Kidney (tissue), 22 donors: ENCODE results near the gene C2orf49. TPM values are rescaled to one million over a fixed set of nuclear protein-coding genes. Genes with fewer than 3 reads are reported as not detected.
A peak's percentile ranks its signal among the peaks of the same experiment; 100 is the strongest.

Experiments used
- DNase-seq, 5 donors: peaks; one replicate each; pipeline ENCODE4 v3.0.0-alpha.2; 2013 to 2020
- FAIRE-seq: peaks from 2 replicates; lab custom pipeline; 2012; peaks lifted over from hg19 to GRCh38; lab: Jason Lieb, UNC
- H3K27ac ChIP-seq, 2 donors: one replicate each; pipeline ENCODE4 v1.7.0; 2013; ENCODE audit warnings: low read depth in 2 of 2, low read length in 2 of 2, inconsistent platforms in 1 of 2
- H3K27me3 ChIP-seq: one replicate; pipeline ENCODE4 v1.7.1; 2013; ENCODE audit warnings: low read length, inconsistent platforms; ENCODE audit not compliant: control insufficient read depth, insufficient read depth
- H3K36me3 ChIP-seq, 3 donors: one replicate each; pipeline versions ENCODE4 v1.7.0 to v1.7.1; 2013; ENCODE audit warnings: low read length in 3 of 3, control low read depth in 1 of 3, inconsistent platforms in 1 of 3; ENCODE audit not compliant: insufficient read depth in 3 of 3, control insufficient read depth in 2 of 3
- H3K4me1 ChIP-seq, 3 donors: one replicate each; pipeline versions ENCODE4 v1.7.0 to v1.7.1; 2013; ENCODE audit warnings: low read length in 3 of 3, inconsistent platforms in 1 of 3, low read depth in 1 of 3; ENCODE audit not compliant: control insufficient read depth in 2 of 3, insufficient read depth in 2 of 3
- H3K4me3 ChIP-seq, 3 donors: one replicate each; pipeline versions ENCODE4 v1.7.0 to v1.8.1; 2013; ENCODE audit warnings: low read length in 3 of 3, control low read depth in 1 of 3, inconsistent platforms in 1 of 3
- H3K9ac ChIP-seq, 3 donors: one replicate each; pipeline versions ENCODE4 v1.7.0 to v1.7.1; 2013; ENCODE audit warnings: low read length in 3 of 3, control low read depth in 1 of 3, inconsistent platforms in 1 of 3
- H3K9me3 ChIP-seq, 3 donors: one replicate each; pipeline versions ENCODE4 v1.7.0 to v1.7.1; 2013; ENCODE audit warnings: low read length in 3 of 3, control low read depth in 1 of 3, inconsistent platforms in 1 of 3; ENCODE audit not compliant: control insufficient read depth in 2 of 3, insufficient read depth in 1 of 3
- intact Hi-C: fragments of 100-400 bp; cut with DNase I; formaldehyde crosslinking; loops from one replicate; pipeline ENCODE4 v1.11.1; 2022
- long read RNA-seq, 10 donors: library from polyadenylated mRNA in 1 of 10; unstranded in 1 of 10; transcript quantifications; one replicate each; pipeline ENCODE4 v2.0.0 and lab custom pipeline, GENCODE V29; 2021 to 2026
- polyA plus RNA-seq: library from polyadenylated mRNA; stranded (reverse); fragments of 350-450 nt; fragmentation: Illumina TruSeq; extraction: RNeasy Lipid Tissue Mini Kit (QIAGEN cat#74804); gene quantifications from one replicate; pipeline ENCODE4 v1.2.3, GENCODE V29; 2014; ENCODE audit warnings: low read depth, low replicate concordance; ENCODE audit not compliant: insufficient read depth
- total RNA-seq: library from RNA; stranded (reverse); fragmentation: NEBNext Ultra II Directional; extraction: Animal tissue kit (Norgen Biotek cat#: 25700); gene quantifications from one replicate; pipeline ENCODE4 v1.2.1, GENCODE V29; 2021
- TF ChIP-seq, protein P1 (sequence below): IDR thresholded peaks from 3 replicates; pipeline ENCODE4 v1.5.1; 2012; ENCODE audit warnings: mild to moderate bottlenecking, moderate library complexity, borderline replicate concordance; ENCODE audit not compliant: insufficient read depth; ENCODE audit errors: extremely low read depth
- donor health status: control.
- donor health status: control.
- donor health status: control.
- donor health status: control.
- donor health status: control.
- donor health status: DM: yes; HTN: yes; CAD: no.
- donor health status: Normal renal cell carcinoma (clear cell type).

Gene C2orf49
- total RNA-seq (15.0 TPM), polyA plus RNA-seq (6.8 TPM)
- long read RNA-seq, donor 1, full-length matches to known transcripts: 12 of 12 reads
- long read RNA-seq, donor 1, partial matches to known transcripts: 0 of 12 reads
- long read RNA-seq, donor 1, other reads (novel, unspliced or antisense): 0 of 12 reads
- long read RNA-seq, donor 2, full-length matches to known transcripts: 4 of 26 reads
- long read RNA-seq, donor 2, partial matches to known transcripts: 22 of 26 reads
- long read RNA-seq, donor 2, other reads (novel, unspliced or antisense): 0 of 26 reads
- long read RNA-seq, donor 3, full-length matches to known transcripts: 13 of 23 reads
- long read RNA-seq, donor 3, partial matches to known transcripts: 10 of 23 reads
- long read RNA-seq, donor 3, other reads (novel, unspliced or antisense): 0 of 23 reads
- long read RNA-seq, donor 4, full-length matches to known transcripts: 10 of 10 reads
- long read RNA-seq, donor 4, partial matches to known transcripts: 0 of 10 reads
- long read RNA-seq, donor 4, other reads (novel, unspliced or antisense): 0 of 10 reads
- long read RNA-seq, donor 5: 0 reads
- long read RNA-seq, donor 6, full-length matches to known transcripts: 2 of 2 reads
- long read RNA-seq, donor 6, partial matches to known transcripts: 0 of 2 reads
- long read RNA-seq, donor 6, other reads (novel, unspliced or antisense): 0 of 2 reads
- long read RNA-seq, donor 7, full-length matches to known transcripts: 9 of 14 reads
- long read RNA-seq, donor 7, partial matches to known transcripts: 3 of 14 reads
- long read RNA-seq, donor 7, other reads (novel, unspliced or antisense): 2 of 14 reads
- long read RNA-seq, donor 8, full-length matches to known transcripts: 4 of 4 reads
- long read RNA-seq, donor 8, partial matches to known transcripts: 0 of 4 reads
- long read RNA-seq, donor 8, other reads (novel, unspliced or antisense): 0 of 4 reads
- long read RNA-seq, donor 9, full-length matches to known transcripts: 5 of 5 reads
- long read RNA-seq, donor 9, partial matches to known transcripts: 0 of 5 reads
- long read RNA-seq, donor 9, other reads (novel, unspliced or antisense): 0 of 5 reads
- long read RNA-seq, donor 10, full-length matches to known transcripts: 12 of 12 reads
- long read RNA-seq, donor 10, partial matches to known transcripts: 0 of 12 reads
- long read RNA-seq, donor 10, other reads (novel, unspliced or antisense): 0 of 12 reads

DNA sequence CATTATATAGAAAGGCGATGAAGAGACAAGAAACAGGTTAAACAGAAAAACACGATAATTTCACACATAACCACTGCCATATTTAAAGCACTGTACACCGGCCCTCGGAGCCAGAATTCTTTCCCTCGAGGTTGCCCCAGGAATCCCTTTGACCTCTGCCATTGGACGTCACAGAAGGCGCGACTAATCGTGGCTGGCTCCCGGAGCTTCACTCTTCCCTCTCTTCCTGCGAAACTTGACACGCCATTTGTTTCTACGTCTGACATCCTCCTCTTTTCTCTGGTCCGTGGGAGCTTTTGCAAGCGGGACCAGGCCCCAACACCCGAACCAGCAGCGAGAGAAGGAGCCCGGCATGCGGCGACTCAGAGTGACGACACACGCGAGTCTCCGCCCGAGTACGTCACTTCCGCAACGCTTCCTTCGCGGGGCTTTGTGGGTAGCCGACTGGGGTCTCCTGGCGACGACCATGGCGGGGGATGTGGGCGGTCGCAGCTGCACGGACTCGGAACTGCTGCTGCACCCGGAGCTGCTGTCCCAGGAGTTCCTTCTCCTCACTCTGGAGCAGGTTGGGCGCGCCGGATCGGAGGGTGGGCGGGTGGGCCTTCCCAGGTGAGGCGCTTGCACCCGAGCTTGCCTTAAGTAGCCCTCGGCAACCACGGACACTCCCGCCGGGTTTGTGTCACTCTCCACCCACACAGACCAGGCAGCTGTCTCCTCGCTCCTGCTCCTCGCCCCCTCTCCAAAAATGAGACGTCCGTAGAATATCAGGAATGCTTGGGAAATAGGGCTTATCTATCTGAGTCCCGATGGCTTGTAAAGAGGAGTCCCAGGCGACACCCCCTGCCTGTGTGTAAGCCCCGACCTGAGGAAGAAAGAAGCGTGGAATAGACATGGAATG is at the start of gene C2orf49:
TSS of gene C2orf49 (plus strand) at position 419 of the 898 bp plus-strand sequence. CDS start at position 467, 48 bp downstream.
- H3K27me3 ChIP-seq: no peaks in the 10 kb centered on the region
- FAIRE-seq: no peak
- H3K9me3 ChIP-seq: no peaks in the 10 kb centered on the region
- H3K36me3 ChIP-seq: peaks cover 2 to 15% (median 14%) of the 10 kb centered on the region in 3 donors
- H3K27ac ChIP-seq: peak within 1 kb of the TSS; percentile 97
- peak within 1 kb of the TSS; percentile 81 to 94 (median 85) for H3K9ac ChIP-seq
- peak; percentile 94 to 98 (median 96) for DNase-seq
- TF ChIP-seq, protein P1, sequence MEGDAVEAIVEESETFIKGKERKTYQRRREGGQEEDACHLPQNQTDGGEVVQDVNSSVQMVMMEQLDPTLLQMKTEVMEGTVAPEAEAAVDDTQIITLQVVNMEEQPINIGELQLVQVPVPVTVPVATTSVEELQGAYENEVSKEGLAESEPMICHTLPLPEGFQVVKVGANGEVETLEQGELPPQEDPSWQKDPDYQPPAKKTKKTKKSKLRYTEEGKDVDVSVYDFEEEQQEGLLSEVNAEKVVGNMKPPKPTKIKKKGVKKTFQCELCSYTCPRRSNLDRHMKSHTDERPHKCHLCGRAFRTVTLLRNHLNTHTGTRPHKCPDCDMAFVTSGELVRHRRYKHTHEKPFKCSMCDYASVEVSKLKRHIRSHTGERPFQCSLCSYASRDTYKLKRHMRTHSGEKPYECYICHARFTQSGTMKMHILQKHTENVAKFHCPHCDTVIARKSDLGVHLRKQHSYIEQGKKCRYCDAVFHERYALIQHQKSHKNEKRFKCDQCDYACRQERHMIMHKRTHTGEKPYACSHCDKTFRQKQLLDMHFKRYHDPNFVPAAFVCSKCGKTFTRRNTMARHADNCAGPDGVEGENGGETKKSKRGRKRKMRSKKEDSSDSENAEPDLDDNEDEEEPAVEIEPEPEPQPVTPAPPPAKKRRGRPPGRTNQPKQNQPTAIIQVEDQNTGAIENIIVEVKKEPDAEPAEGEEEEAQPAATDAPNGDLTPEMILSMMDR: no peak
- intact Hi-C loops: no loop called here
- H3K4me1 ChIP-seq: peaks cover 5 to 10% (median 9%) of the 10 kb centered on the region in 3 donors
- H3K4me3 ChIP-seq: peak within 1 kb of the TSS; percentile 73 to 98 (median 96)

DNA sequence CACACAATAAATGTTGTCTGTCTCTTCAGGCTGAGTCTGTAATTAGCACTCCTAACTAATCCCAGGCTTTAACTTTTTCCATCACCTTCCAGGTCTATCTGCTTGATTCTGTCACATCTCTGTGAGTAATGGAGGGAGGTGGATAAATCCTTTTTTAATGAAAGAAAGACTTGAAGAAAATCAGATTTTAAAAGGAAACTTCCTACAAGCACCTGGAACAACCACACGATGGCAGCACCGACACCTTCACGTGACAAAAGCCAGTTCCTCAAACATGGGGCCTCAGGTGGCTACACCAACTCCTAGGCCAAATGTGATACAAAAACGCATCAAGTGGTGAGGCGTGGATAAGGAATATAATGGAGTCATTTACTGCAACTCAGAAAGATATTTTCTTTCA is 49.6 kb upstream of the C2orf49 start:
- TF ChIP-seq, protein P1: peak; percentile 14
- Histone ChIP-seq H3K4me1 (no peaks in the 10 kb centered on the region), H3K9me3 (no peaks in the 10 kb centered on the region), H3K9ac (no peak overlapping the region), H3K27me3 (no peaks in the 10 kb centered on the region), H3K27ac (no peak overlapping the region), H3K4me3 (no peak overlapping the region), H3K36me3 (peaks cover 0 to 20% (median 18%) of the 10 kb centered on the region in 3 donors)
- DNase-seq (peak in 1 of 5 donors; percentile 28), FAIRE-seq (no peak)
- intact Hi-C loops: no loop called here

DNA sequence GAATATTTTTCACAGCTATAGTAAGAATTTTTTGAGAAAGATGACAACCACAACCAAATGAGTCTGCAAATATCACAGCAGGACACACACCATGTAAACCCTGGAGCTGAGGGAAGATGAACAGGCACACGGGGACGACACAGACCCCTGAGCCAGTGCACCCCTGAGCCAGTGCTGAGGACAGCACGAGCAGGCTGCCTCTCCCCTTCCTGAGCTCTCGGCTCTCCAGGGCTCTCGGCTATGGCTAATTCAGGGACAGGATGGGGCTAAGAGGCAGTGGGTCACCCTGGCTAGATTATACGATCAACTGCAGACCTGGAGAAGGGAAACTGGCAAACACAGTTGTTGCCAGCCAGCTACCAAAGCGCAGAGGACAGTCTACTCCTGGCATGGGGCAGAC is 49.2 kb upstream of the C2orf49 start:
- TF ChIP-seq, protein P1: no peak
- peaks cover 0 to 18% (median 16%) of the 10 kb centered on the region in 3 donors for H3K36me3 ChIP-seq

More for the DNA sequence above, 49.2 kb upstream of the C2orf49 start:
- no peak overlapping the region for H3K9ac ChIP-seq
- H3K9me3 ChIP-seq: no peaks in the 10 kb centered on the region
- FAIRE-seq: no peak
- no peak overlapping the region for H3K27ac ChIP-seq
- intact Hi-C loops: no loop called here
- DNase-seq: no peak
- H3K4me1 ChIP-seq: no peaks in the 10 kb centered on the region
- H3K27me3 ChIP-seq: no peaks in the 10 kb centered on the region
- no peak overlapping the region for H3K4me3 ChIP-seq
